Left colon (tissue), 2 donors: ENCODE results near the gene CPS1. TPM values are rescaled to one million over a fixed set of nuclear protein-coding genes. Genes with fewer than 3 reads are reported as not detected.

Source experiments
- ATAC-seq: fragments of 200-7000 bp; cut with Tn5 transposase; one replicate; pipeline ENCODE4 v1.9.1; 2020; ENCODE audit warnings: mild to moderate bottlenecking, moderate library complexity
- DNase-seq, 2 donors: peaks; one replicate each; pipeline ENCODE4 v3.0.0-alpha.2; 2020
- intact Hi-C, 2 donors: fragments of 100-400 bp; cut with DNase I in 1 of 2; cut with micrococcal nuclease in 1 of 2; formaldehyde crosslinking; loops; one replicate each; pipeline versions ENCODE4 v1.11.2 to v1.14.0; 2022; cut with DNase I, micrococcal nuclease
- long read RNA-seq: library from polyadenylated mRNA; unstranded; transcript quantifications from one replicate; pipeline ENCODE4 v2.0.0, GENCODE V29; 2021
- total RNA-seq, 2 donors: library from RNA; stranded (reverse); fragmentation: NEBNext Ultra II Directional; extraction: Animal tissue kit (Norgen Biotek cat#: 25700); gene quantifications; one replicate each; pipeline ENCODE4 v1.2.1, GENCODE V29; 2021
- donor health status: DM: no; HTN: no; CAD: no.
- donor health status: DM: yes; HTN: yes; CAD: no.

CPS1 gene
- under 1 TPM; 0.18 to 0.70 TPM for total RNA-seq
- long read RNA-seq, result 0 reads

- no peak for DNase-seq
- no peak for ATAC-seq
- intact Hi-C loops, result no loop called here
Observed at GRCh38 chr2:210556329-210556980, at the start of gene CPS1. TSS of gene CPS1 (plus strand) at chr2:210556599. CDS start at chr2:210556734, 135 bp downstream.

GRCh38 chr2:210515911-210516310 lies 40.5 kb upstream of the CPS1 start:
- no peak for ATAC-seq
- DNase-seq, result no peak
- intact Hi-C loops, result no loop called here

DNA sequence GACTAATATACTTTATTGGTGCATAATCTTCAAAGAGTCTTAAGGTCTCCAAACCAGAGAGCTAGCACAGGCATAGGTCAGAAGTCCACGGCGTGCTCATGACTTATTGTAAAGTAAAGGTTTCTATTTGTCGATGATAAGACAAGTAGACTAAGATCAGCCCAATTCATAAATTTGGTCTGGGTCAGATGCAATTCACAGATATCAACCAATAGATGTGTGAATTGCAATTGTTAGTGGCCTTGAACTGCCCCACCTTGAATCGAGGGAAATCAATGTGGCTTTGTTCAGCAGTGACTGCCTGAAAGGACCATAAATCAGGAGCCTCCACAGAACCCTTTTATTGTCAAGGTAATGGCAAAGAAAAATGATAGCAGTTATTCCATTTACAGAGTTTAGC lies 39.1 kb upstream of the CPS1 start:
- intact Hi-C loops, result no loop called here
- DNase-seq, result peak in 1 of 2 donors; percentile 9
- peak; percentile 84 for ATAC-seq

DNA sequence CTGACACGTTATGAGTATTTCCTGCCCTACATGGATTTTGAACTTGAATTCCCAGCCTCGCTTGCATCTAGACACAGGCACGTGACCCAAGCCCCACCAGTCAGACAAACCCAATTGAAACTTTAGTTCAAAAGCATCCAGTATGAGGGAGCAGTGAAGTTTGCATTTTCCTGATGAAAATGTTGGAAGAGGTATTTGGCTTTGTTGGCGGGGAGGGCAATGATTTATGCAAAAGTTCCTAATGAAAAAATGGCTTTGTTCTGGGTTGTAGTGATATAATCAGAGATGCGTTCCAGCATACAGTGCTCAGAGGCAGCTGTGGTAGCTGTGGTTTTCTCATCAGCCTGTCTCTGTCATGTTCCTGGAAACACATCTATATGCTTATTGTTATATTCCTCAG lies 36.8 kb upstream of the CPS1 start:
- DNase-seq, result no peak
- ATAC-seq, result no peak
- intact Hi-C loops, result no loop called here

DNA sequence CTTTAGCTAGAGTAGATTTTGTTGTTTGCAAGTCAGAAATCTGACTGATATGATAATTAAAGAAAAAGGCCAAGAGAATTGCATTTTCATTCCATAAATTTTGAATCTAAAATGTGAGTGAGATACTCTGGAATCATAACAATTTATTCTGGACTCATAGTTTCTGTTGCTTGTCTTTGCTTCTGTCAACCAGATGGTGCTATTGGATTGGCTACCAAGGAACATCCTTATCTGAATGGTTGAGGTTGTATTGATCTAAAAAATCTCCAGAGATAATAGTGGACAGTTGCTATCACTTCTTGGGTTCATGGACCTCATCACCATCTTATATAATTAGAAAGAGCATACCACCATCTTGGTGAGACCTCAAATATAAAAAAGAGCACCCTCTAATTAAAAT lies 34.0 kb upstream of the CPS1 start:
- ATAC-seq (no peak), DNase-seq (no peak)
- intact Hi-C loops, result no loop called here

DNA sequence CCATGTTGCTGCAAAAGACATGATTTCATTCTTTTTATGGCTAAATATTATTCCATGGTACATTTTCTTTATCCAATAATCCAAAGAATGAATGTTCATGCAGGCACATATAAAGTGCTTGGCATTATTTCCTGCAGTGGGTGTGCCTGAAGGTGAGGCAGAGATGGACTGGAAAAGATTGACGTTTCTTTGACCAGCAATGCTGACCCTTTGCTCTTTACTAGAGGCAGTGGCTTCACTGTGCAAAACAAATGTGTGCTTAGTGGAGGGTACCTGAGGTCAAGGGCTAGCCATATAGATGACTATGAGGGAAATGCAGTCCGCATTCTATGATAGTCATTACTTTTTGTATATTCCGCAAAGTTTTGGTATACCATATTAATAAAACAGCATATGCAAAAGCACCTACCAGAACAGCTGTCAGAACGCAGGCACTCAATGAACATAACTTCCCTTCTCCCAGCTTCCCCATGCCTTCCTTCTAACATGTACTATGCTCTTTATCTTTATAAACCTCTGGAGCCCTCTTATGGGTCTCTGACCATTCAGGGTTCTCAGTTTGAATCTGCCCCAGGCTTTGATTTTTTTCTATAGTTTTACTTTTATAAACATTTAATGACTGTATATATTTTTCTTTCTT lies 32.6 kb upstream of the CPS1 start:
- intact Hi-C loops, result no loop called here
- DNase-seq (no peak), ATAC-seq (no peak)

DNA sequence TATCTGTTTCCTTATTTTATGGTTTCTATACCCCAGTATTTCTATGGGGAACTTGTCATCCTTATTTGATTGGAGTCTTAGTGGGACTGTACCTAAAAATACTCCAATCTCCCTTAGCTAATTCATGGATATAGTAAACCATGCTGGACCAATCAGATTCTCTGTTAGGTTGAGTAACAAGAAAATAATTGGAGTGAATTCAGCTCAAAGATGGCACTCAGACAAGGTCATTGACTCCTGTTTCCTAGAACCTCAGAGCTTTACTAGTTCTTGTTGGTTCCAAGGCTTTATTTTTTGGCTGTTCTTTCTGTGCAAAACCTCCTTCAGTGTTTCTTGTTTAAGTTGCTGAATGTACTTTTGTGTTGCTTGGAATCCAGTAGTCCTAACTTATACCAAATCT lies 31.9 kb upstream of the CPS1 start:
- intact Hi-C loops, result no loop called here
- ATAC-seq, result no peak
- no peak for DNase-seq

DNA sequence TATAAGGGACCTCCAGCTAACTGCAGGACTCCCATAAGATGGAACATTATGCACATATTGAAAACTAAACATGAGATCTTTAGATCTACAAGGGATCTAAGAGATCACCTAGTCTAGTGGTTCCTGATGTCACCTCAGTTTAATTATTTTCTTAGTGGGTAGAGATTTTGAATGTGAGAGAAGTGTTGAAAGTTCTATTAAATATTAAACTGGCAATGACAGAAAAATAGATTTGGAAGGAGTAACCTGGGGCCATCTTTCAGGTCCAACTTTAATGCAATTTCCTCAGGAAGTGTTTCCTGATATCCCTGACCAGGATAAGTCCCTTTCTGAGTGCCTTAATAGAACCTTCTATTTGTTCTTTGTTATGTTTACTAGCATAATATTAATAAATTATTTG lies 29.1 kb upstream of the CPS1 start:
- no peak for ATAC-seq
- DNase-seq, result no peak
- intact Hi-C loops, result no loop called here

DNA sequence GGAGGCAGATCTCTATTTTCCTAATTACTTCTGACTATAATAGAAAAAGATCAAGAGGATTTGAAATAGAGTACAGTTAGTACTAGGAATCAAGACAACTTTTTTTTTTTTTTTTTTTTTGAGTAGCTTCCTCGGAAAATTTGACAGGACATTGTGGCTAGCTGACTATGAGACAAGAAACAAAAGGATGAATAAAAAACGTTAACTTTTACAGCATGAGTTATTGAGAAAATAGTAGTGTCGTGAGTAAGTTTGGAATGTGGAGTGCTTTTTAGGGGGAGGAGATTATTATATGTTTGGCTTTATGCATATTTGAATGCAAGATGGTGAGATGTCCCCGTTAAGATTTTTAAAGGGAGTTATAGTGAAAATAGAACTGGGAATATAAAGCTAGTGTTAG lies 27.7 kb upstream of the CPS1 start:
- ATAC-seq, result no peak
- intact Hi-C loops, result no loop called here

GRCh38 chr2:210531050-210531449 lies 25.3 kb upstream of the CPS1 start:
- no peak for ATAC-seq
- intact Hi-C loops, result no loop called here
- no peak for DNase-seq

More for the DNA sequence above, 27.7 kb upstream of the CPS1 start:
- DNase-seq, result no peak

DNA sequence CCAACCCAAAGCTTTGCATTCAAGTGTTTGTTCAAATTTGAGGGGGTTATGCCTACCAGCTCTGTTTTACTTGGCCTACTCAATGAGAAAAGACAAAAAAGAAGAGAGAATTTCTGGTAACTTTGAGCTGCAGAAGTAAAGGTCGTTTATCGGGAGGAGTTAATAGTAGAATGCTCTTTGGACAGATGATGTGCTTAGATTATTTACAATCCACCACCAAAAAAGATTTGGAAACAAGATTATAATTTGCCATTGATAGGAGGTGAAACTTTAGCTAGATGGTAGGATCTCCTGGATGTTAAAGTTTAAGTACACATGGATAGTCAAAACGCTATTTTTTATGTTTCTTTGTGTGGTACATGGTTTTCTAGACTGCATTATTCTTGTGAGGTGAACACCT lies 24.9 kb upstream of the CPS1 start:
- DNase-seq, result no peak
- intact Hi-C loops, result no loop called here
- ATAC-seq, result no peak

GRCh38 chr2:210533389-210533788 lies 23.0 kb upstream of the CPS1 start:
- peak; percentile 49 for ATAC-seq
- intact Hi-C loops, result no loop called here
- DNase-seq, result no peak

- no peak for ATAC-seq
- intact Hi-C loops, result no loop called here
- no peak for DNase-seq
Observed at GRCh38 chr2:210534879-210535278, 21.5 kb upstream of the CPS1 start.

DNA sequence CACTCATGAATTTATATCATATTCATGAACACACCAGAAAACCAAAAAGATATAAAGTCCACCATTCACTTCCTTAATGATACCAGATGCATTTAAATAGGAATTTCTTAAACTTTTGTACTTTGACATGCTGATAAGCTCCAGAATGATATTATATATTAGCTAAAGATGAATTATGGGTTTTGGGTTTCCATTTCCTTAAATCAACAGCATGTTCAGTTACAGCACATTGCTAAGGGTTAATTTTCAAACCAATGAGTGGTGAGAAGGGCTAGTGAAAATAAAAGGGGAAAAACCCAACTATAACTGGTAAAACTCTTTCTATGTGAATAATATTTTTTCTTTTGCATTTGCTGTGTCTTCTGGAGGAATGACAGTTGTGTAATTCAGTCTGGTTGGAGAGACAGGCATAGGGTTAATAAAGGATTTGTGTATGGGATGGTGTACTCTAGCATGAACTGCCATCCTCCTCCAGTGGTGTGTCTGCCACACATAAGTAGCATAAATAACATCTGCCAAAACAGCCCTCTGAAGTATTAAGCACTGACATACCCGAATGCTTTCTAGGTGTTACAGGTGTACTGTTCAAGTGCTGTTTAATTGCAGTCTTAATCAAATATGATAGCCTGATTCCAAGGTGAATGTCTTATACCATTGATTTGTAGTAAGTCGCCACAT lies 19.3 kb upstream of the CPS1 start:
- intact Hi-C loops, result no loop called here
- DNase-seq (no peak), ATAC-seq (no peak)

GRCh38 chr2:210539035-210539434 lies 17.4 kb upstream of the CPS1 start:
- no peak for DNase-seq
- no peak for ATAC-seq
- intact Hi-C loops, result no loop called here

DNA sequence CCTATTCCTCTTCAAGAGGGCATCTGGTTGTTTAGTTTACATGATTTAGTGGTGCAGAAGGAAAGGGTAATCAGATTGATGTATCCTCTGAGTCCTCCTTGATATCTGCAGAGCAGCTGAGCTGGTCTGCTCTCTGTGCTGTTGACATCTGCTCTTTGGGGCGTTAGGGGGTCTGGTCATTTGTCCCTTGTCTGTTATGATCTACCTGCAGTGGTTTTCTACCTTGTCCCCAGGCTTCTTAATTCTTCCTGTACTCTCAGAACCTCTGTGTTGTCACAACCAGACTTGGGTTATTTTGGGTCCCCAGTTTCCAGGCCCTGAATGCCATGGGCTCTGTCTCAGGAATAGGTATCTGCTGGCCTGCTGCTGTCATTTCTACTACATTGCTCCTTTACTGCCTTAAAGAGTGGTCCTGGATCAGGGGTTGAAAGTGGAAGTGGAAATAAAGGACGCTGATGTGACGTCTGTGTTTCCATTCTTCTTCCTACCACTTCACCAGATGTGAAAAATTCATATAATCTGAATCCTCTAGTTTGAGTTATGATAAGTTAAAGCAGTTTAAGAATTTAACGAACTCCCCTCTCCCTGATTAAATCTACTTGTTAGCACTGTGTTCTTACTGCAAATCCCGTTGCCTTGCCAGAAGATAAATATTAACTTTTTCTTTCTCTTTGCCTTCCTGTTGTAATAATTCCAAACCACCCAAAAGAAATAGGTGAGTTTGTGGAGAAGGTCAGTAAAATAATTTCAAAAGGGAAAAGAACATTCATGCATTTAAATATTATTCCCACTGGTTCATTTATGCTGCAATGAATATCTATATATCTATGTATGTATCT lies 16.6 kb upstream of the CPS1 start:
- intact Hi-C loops, result no loop called here
- ATAC-seq (no peak), DNase-seq (no peak)

- no peak for DNase-seq
- intact Hi-C loops, result no loop called here
- ATAC-seq, result no peak
Observed at GRCh38 chr2:210540471-210540870, 15.9 kb upstream of the CPS1 start.

DNA sequence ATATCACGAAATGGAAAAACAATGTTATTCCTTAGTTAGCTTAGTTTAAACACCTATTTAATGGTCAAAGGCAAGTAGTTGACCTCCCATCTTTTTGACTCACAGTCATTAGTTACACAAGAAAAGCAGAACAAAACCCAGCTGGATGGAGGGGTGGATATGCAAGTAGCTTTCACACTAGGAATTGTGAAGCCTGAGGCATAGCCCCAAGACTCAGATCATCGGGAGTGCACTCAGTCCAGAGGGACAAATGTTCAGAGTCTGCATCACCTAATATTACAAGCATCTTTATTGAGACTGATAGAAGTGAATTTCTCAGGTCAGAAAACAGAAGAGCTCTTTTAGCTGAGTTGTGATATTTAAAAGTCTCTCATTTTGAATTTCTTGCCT lies 15.5 kb upstream of the CPS1 start:
- no peak for ATAC-seq
- intact Hi-C loops, result no loop called here
- DNase-seq, result no peak

DNA sequence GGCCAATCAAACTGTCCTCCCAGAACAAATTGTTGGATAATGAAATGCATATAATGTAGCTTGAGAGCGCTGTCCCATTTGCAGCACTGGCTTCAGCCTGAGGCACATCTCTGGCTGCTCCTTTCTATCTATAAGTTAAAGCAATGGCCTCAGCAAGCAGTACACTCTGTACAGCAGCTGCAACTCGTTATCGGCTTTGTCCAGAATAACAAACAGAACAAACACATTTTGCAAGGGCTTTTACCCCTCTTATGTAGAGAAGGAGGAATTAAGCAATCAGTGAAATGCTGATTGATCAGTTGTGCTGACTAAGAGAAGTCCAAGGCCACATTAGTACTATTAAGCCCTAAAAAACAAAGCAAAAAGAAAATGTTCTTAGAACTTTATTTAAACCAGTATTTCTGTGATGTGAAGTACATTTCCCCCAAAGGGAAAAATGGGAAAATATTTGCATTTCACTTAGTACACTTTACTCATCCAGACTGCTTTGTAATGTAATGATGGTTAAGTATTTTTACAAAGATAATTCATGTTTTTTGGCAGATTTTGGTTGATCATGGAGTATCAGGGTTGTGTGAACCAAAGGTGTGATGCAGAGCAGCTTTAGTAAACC lies 15.0 kb upstream of the CPS1 start:
- no peak for ATAC-seq
- no peak for DNase-seq
- intact Hi-C loops, result no loop called here
